K562 (cell line): ENCODE data around the gene RXRA. TPM values are rescaled to one million over a fixed set of nuclear protein-coding genes. Genes with fewer than 3 reads are reported as not detected.
A peak's percentile ranks its signal among the peaks of the same experiment; 100 is the strongest.

Source experiments
- ATAC-seq: fragments of 200-7000 bp; cut with Tn5 transposase; 3 replicates; pipeline ENCODE4 v1.9.1; 2020; ENCODE audit warnings: moderate library complexity
- BruUV-seq: library from RNA; stranded (reverse); fragments of 400-500 nt; replicated peaks from 2 replicates; lab custom pipeline; 2021; lab: Mats Ljungman, UMichigan
- CTCF ChIA-PET: fragments of 300-600 bp; formaldehyde crosslinking; extraction: SDS; loops from one replicate; lab custom pipeline; 2021; ENCODE audit warnings: low intra/inter-chr PET ratio; lab: Yijun Ruan, JAX
- POLR2A ChIA-PET: fragments of 300-600, 350-650 bp; sonication (Branson Sonifier 250); formaldehyde crosslinking; extraction: SDS; loops from one replicate; lab custom pipeline; 2021; ENCODE audit warnings: antibody characterized with exemption, inconsistent platforms; lab: Yijun Ruan, JAX
- DNase-seq, 4 experiments: peaks; one replicate each; pipeline versions ENCODE4 v3.0.0 to v3.0.0-alpha.2; 2011 to 2018; ENCODE audit warnings: low spot score in 3 of 4, mixed read lengths in 3 of 4; ENCODE audit errors: extremely low read depth in 1 of 4
- FAIRE-seq: peaks from 2 replicates; lab custom pipeline; 2011; peaks lifted over from hg19 to GRCh38; lab: Jason Lieb, UNC
- H2AFZ ChIP-seq: 2 replicates; pipeline ENCODE4 v1.6.0; 2011; ENCODE audit warnings: low read depth, low read length, control low read depth, inconsistent platforms
- H3K27ac ChIP-seq: fragments of 200-600 bp; 3 replicates; pipeline ENCODE4 v1.8.0; 2011; ENCODE audit warnings: low read depth, mild to moderate bottlenecking, control low read depth, inconsistent platforms, low read length, moderate library complexity, mixed read lengths; ENCODE audit errors: extremely low read depth
- H3K27me3 ChIP-seq, 2 experiments: fragments of 300-600 bp in 1 of 2; 2 replicates in 1 of 2; 3 replicates in 1 of 2; pipeline versions ENCODE4 v1.6.0 to v1.8.0; 2011; ENCODE audit warnings: inconsistent platforms in 2 of 2, low read length in 2 of 2, mild to moderate bottlenecking in 1 of 2, mixed read lengths in 1 of 2, moderate library complexity in 1 of 2; ENCODE audit not compliant: control insufficient read depth in 2 of 2, insufficient read depth in 2 of 2
- H3K36me3 ChIP-seq: fragments of 300-600 bp; 3 replicates; pipeline ENCODE4 v1.8.0; 2011; ENCODE audit warnings: mild to moderate bottlenecking, low read length, inconsistent platforms; ENCODE audit not compliant: control insufficient read depth, insufficient read depth
- H3K4me1 ChIP-seq, 2 experiments: fragments of 200-600 bp in 1 of 2; replicated peaks in 1 of 2; 2 replicates in 1 of 2; 3 replicates in 1 of 2; pipeline versions ENCODE4 v1.5.1 to v1.8.0; 2011; ENCODE audit warnings: inconsistent platforms in 2 of 2, low read length in 2 of 2, mild to moderate bottlenecking in 1 of 2, mixed read lengths in 1 of 2, moderate library complexity in 1 of 2; ENCODE audit not compliant: control insufficient read depth in 2 of 2, insufficient read depth in 2 of 2
- H3K4me2 ChIP-seq: 2 replicates; pipeline ENCODE4 v1.6.1; 2011; ENCODE audit warnings: low read length, control low read depth, inconsistent platforms, mixed read lengths; ENCODE audit not compliant: insufficient read depth
- H3K4me3 ChIP-seq: fragments of 200-600 bp; sonication (generic), shearing (Covaris generic); 2 replicates; pipeline ENCODE4 v1.5.1; 2016; ENCODE audit warnings: control low read depth, inconsistent platforms
- H3K79me2 ChIP-seq: fragments of 200-600 bp; 3 replicates; pipeline ENCODE4 v1.8.0; 2011; ENCODE audit warnings: low read length, inconsistent platforms; ENCODE audit not compliant: control insufficient read depth, insufficient read depth
- H3K9ac ChIP-seq, 2 experiments: 2 replicates each; pipeline versions ENCODE4 v1.6.0 to v1.6.1; 2011; ENCODE audit warnings: low read depth in 2 of 2, low read length in 2 of 2, control low read depth in 1 of 2, inconsistent platforms in 1 of 2, mild to moderate bottlenecking in 1 of 2, mixed read lengths in 1 of 2; ENCODE audit not compliant: insufficient read depth in 1 of 2
- H3K9me1 ChIP-seq: one replicate; pipeline ENCODE4 v1.6.0; 2011; ENCODE audit warnings: inconsistent platforms, mild to moderate bottlenecking, low read length, moderate library complexity; ENCODE audit not compliant: control insufficient read depth, insufficient read depth
- H3K9me3 ChIP-seq: replicated peaks from 2 replicates; pipeline ENCODE4 v1.5.1; 2011; ENCODE audit warnings: low read depth, low read length, inconsistent platforms; ENCODE audit not compliant: control insufficient read depth, insufficient read depth
- H4K20me1 ChIP-seq: replicated peaks from 2 replicates; pipeline ENCODE4 v1.6.1; 2011; ENCODE audit warnings: low read length, inconsistent platforms, mixed read lengths; ENCODE audit not compliant: control insufficient read depth, insufficient read depth
- GMEB1 ChIP-seq: fragments of 250-450 bp; sonication (Bioruptor Pico); IDR thresholded peaks from 2 replicates; pipeline ENCODE4 v1.4.0; 2020; ENCODE audit warnings: mild to moderate bottlenecking
- HCFC1 ChIP-seq: IDR thresholded peaks from 2 replicates; pipeline ENCODE4 v1.6.1; 2012; ENCODE audit warnings: low read depth, low read length, improper control_type of control experiment
- HDAC6 ChIP-seq: IDR thresholded peaks from 2 replicates; pipeline ENCODE4 v1.6.1; 2012; ENCODE audit warnings: low read depth, mild to moderate bottlenecking, control low read depth, inconsistent platforms, low read length, moderate library complexity
- HOXB6 ChIP-seq: fragments of 250-450 bp; sonication (Bioruptor Pico); IDR thresholded peaks from 2 replicates; pipeline ENCODE4 v1.5.1; 2022; ENCODE audit warnings: mild to moderate bottlenecking, borderline replicate concordance
- IRF1 ChIP-seq: sonication (generic); formaldehyde crosslinking; IDR thresholded peaks from 2 replicates; pipeline ENCODE4 v1.8.0; 2022; ENCODE audit warnings: missing genetic modification reagents, mild to moderate bottlenecking, borderline replicate concordance
- NCOA1 ChIP-seq: fragments of 450-650 bp; IDR thresholded peaks from 2 replicates; pipeline ENCODE4 v1.6.1; 2016; ENCODE audit warnings: low read depth
- RFX7 ChIP-seq: fragments of 250-450 bp; sonication (Bioruptor Pico); IDR thresholded peaks from 2 replicates; pipeline ENCODE4 v1.5.1; 2021; ENCODE audit warnings: mild to moderate bottlenecking
- RNF219 ChIP-seq: fragments of 250-450 bp; sonication (Bioruptor Pico); IDR thresholded peaks from 2 replicates; pipeline ENCODE4 v1.5.0; 2022; ENCODE audit warnings: mild to moderate bottlenecking
- SIRT6 ChIP-seq: IDR thresholded peaks from one replicate; pipeline ENCODE4 v1.6.1; 2012; ENCODE audit warnings: low read depth, mild to moderate bottlenecking, control low read depth, inconsistent platforms, low read length, moderate library complexity
- THRB ChIP-seq: fragments of 450-650 bp; formaldehyde crosslinking; conservative IDR thresholded peaks from 2 replicates; pipeline ENCODE4 v1.4.0; 2022; ENCODE audit warnings: mild to moderate bottlenecking, missing genetic modification characterization
- ZBTB7A ChIP-seq: IDR thresholded peaks from 2 replicates; pipeline ENCODE4 v1.6.1; 2011; ENCODE audit warnings: low read depth, mild to moderate bottlenecking, low read length, moderate library complexity, borderline replicate concordance; ENCODE audit not compliant: control insufficient read depth
- WGBS: fragments of 100-300 bp; shearing (Covaris generic); methylation state at CpG from one replicate; pipeline ENCODE4 v1.1.6; 2016; ENCODE audit warnings: low coverage, mixed read lengths; ENCODE audit not compliant: insufficient coverage; ENCODE audit errors: missing lambda C conversion rate; 5-methylcytosine and 5-hydroxymethylcytosine counted together
- in situ Hi-C: fragments of 300-500 bp; cut with MboI; formaldehyde crosslinking; loops from 4 replicates; pipeline ENCODE4 v1.15.0; 2018; ENCODE audit warnings: inconsistent platforms, mixed read lengths
- intact Hi-C: fragments of 100-400 bp; cut with micrococcal nuclease; formaldehyde crosslinking; loops from 2 replicates; pipeline ENCODE4 v1.14.2; 2022
- polyA plus RNA-seq, 8 experiments: library from polyadenylated mRNA; depleted of rRNA in 4 of 8; stranded (reverse) in 5 of 8; unstranded in 3 of 8; fragments of >200 nt; fragmentation: Nextera tagmentation in 2 of 8; fragmentation: Illumina TruSeq in 1 of 8; extraction: Ambion mirVana in 2 of 8; extraction: Trizol in 1 of 8; gene quantifications; 2 replicates each; pipeline versions ENCODE4 v1.2.1 to v1.2.3, GENCODE V29; 2011 to 2014; ENCODE audit warnings: inconsistent platforms in 1 of 8, missing spikeins in 1 of 8
- total RNA-seq, 7 experiments: library from RNA; depleted of rRNA in 6 of 7; stranded (reverse); fragments of >200 nt in 6 of 7; fragmentation: Illumina TruSeq in 2 of 7; extraction: Trizol in 2 of 7; gene quantifications; 2 replicates each; pipeline versions ENCODE4 v1.2.1 to v1.2.3, GENCODE V29; 2011 to 2021; ENCODE audit warnings: low replicate concordance in 1 of 7

Gene RXRA
- total and polyA plus RNA-seq, 9 of the 15 experiments (the other 6 are each of a cell fraction or from before 2014, with no cell fraction given) = 0.35 to 23.6 (median 4.6) TPM

GRCh38 chr9:134329886-134330285 is 3.6 kb downstream of the RXRA start:
- in situ Hi-C loops (no loop called here), intact Hi-C loops (loop anchor here (10.0 kb wide), 1 partner anchor 155 kb away; no protein-coding TSS in a partner anchor)
- 41% methylated on average over 2 of the region's 5 CpGs for WGBS
- no peaks in the 10 kb centered on the region for H3K9me3 ChIP-seq
- peaks cover 42% of the 10 kb centered on the region for H4K20me1 ChIP-seq
- TF ChIP-seq GMEB1 = no peak
- TF ChIP-seq IRF1 = no peak
- TF ChIP-seq HOXB6 (CRISPR knock-in tag) = no peak
- no peak for TF ChIP-seq HDAC6
- no peak for TF ChIP-seq RNF219 (CRISPR knock-in tag)
- TF ChIP-seq NCOA1 = no peak
- TF ChIP-seq ZBTB7A = no peak
- no peak for TF ChIP-seq RFX7 (CRISPR knock-in tag)
- TF ChIP-seq THRB (CRISPR knock-in tag) = no peak
- TF ChIP-seq SIRT6 = no peak
- no peak for TF ChIP-seq HCFC1
- ChIA-PET POLR2A (interaction anchor here (1.2 kb wide), 1 partner anchor 14 kb away, joined by 4 read pairs; no protein-coding TSS in a partner anchor), CTCF (no interaction called here)
- no peaks in the 10 kb centered on the region for H3K36me3 ChIP-seq
- H3K9me1 ChIP-seq = peaks cover 4% of the 10 kb centered on the region
- no peak overlapping the region for H2AFZ ChIP-seq
- H3K4me3 ChIP-seq = no peak overlapping the region
- DNase-seq (no peak), ATAC-seq (no peak), FAIRE-seq (no peak)
- no peaks in the 10 kb centered on the region for H3K27me3 ChIP-seq
- peaks cover 9 to 90% of the 10 kb centered on the region in 2 experiments for H3K4me1 ChIP-seq
- H3K27ac ChIP-seq = no peak overlapping the region
- BruUV-seq = no TSS peak
- no peak overlapping the region for H3K4me2 ChIP-seq
- H3K9ac ChIP-seq = peak overlapping the region in 1 of 2 experiments; percentile 94; a peak in 2 of 4 replicates
- H3K79me2 ChIP-seq = peaks cover 80% of the 10 kb centered on the region
